PC-3 (cell line): ENCODE results near the gene RNF41. TPM values are rescaled to one million over a fixed set of nuclear protein-coding genes. Genes with fewer than 3 reads are reported as not detected.
A peak's percentile ranks its signal among the peaks of the same experiment; 100 is the strongest.

Experiments used
- ATAC-seq: fragments of 200-7000 bp; cut with Tn5 transposase; 2 replicates; pipeline ENCODE4 v1.9.1; 2020; ENCODE audit warnings: mild to moderate bottlenecking, moderate library complexity
- Bru-seq: library from RNA; stranded (reverse); fragments of 400-500 nt; gene quantifications from one replicate; lab custom pipeline; 2021; lab: Mats Ljungman, UMichigan
- BruChase-seq, 2 experiments: library from RNA; stranded (reverse); fragments of 400-500 nt; gene quantifications; one replicate each; lab custom pipeline; 2021; lab: Mats Ljungman, UMichigan
- BruUV-seq: library from RNA; stranded (reverse); fragments of 400-500 nt; replicated peaks from 2 replicates; lab custom pipeline; 2021; lab: Mats Ljungman, UMichigan
- CTCF ChIA-PET: fragments of 300-600 bp; sonication (Branson Sonifier 250); formaldehyde crosslinking; loops from one replicate; lab custom pipeline; 2022; ENCODE audit warnings: antibody characterized with exemption; lab: Charles Lee
- POLR2A ChIA-PET: fragments of 300-600 bp; sonication (Branson Sonifier 250); formaldehyde crosslinking; loops from one replicate; lab custom pipeline; 2022; ENCODE audit warnings: antibody characterized with exemption; ENCODE audit not compliant: unreplicated experiment; lab: Charles Lee
- DNase-seq: peaks from one replicate; pipeline ENCODE4 v3.0.0-alpha.2; 2015
- H2AFZ ChIP-seq: fragments of 300-600 bp; sonication (generic); 2 replicates; pipeline ENCODE4 v1.6.0; 2016; ENCODE audit warnings: antibody characterized with exemption, low read length
- H3F3A ChIP-seq: fragments of 300-600 bp; sonication (generic); one replicate; pipeline ENCODE4 v1.6.0; 2017; ENCODE audit warnings: antibody characterized with exemption, low read length, control low read depth, mild to moderate bottlenecking; ENCODE audit not compliant: unreplicated experiment
- H3K27ac ChIP-seq: fragments of 300-600 bp; sonication (generic); 2 replicates; pipeline ENCODE4 v1.5.1; 2016; ENCODE audit warnings: mild to moderate bottlenecking, low read length
- H3K27me3 ChIP-seq: fragments of 300-600 bp; sonication (generic); 2 replicates; pipeline ENCODE4 v1.6.1; 2016; ENCODE audit warnings: low read length, mixed read lengths
- H3K36me3 ChIP-seq: fragments of 300-600 bp; sonication (generic); 2 replicates; pipeline ENCODE4 v1.6.1; 2016; ENCODE audit warnings: low read depth, mixed run types, low read length, mixed read lengths
- H3K4me1 ChIP-seq: fragments of 300-600 bp; sonication (generic); 2 replicates; pipeline ENCODE4 v1.5.1; 2016; ENCODE audit warnings: low read length; ENCODE audit not compliant: insufficient read depth
- H3K4me2 ChIP-seq: fragments of 300-600 bp; sonication (generic); 2 replicates; pipeline ENCODE4 v1.6.0; 2016; ENCODE audit warnings: low read length
- H3K4me3 ChIP-seq: fragments of 300-600 bp; sonication (generic); 2 replicates; pipeline ENCODE4 v1.5.1; 2016; ENCODE audit warnings: mild to moderate bottlenecking, low read length, mixed read lengths
- H3K79me2 ChIP-seq: fragments of 300-600 bp; sonication (generic); 2 replicates; pipeline ENCODE4 v1.6.1; 2017; ENCODE audit warnings: low read length, mixed read lengths
- H3K9ac ChIP-seq: fragments of 300-600 bp; sonication (generic); 2 replicates; pipeline ENCODE4 v1.6.0; 2016; ENCODE audit warnings: mild to moderate bottlenecking, low read length
- H3K9me2 ChIP-seq: fragments of 300-600 bp; sonication (generic); replicated peaks from 2 replicates; pipeline ENCODE4 v1.6.1; 2016; ENCODE audit warnings: mixed run types, low read length, mixed read lengths
- H3K9me3 ChIP-seq: fragments of 300-600 bp; sonication (generic); 2 replicates; pipeline ENCODE4 v1.6.1; 2016; ENCODE audit warnings: low read length, mixed read lengths
- H4K20me1 ChIP-seq: fragments of 300-600 bp; sonication (generic); 2 replicates; pipeline ENCODE4 v1.6.1; 2016; ENCODE audit warnings: low read length, mixed read lengths
- EZH2 ChIP-seq: fragments of 300-600 bp; sonication (generic); IDR thresholded peaks from one replicate; pipeline ENCODE4 v1.6.1; 2017; ENCODE audit warnings: antibody characterized with exemption, mild to moderate bottlenecking, low read length; ENCODE audit not compliant: unreplicated experiment
- EZH2phosphoT487 ChIP-seq: fragments of 300-600 bp; sonication (generic); IDR thresholded peaks from 2 replicates; pipeline ENCODE4 v1.6.1; 2018; ENCODE audit warnings: mild to moderate bottlenecking, antibody characterized with exemption, low read length, borderline replicate concordance
- intact Hi-C: fragments of 100-400 bp; cut with micrococcal nuclease; formaldehyde crosslinking; loops from 2 replicates; pipeline ENCODE4 v1.9.0; 2023
- long read RNA-seq: library from polyadenylated mRNA; unstranded; transcript quantifications from one replicate; pipeline ENCODE4 v2.0.0, GENCODE V29; 2021; ENCODE audit not compliant: unreplicated experiment
- total RNA-seq: library from RNA; depleted of rRNA; stranded (reverse); fragments of >200 nt; gene quantifications from 2 replicates; pipeline ENCODE4 v1.2.3, GENCODE V29; 2014; rRNA removed
- TF ChIP-seq, protein P1 (sequence below): fragments of 300-600 bp; sonication (generic); conservative IDR thresholded peaks from 2 replicates; pipeline ENCODE4 v1.5.1; 2017; ENCODE audit warnings: antibody characterized with exemption, low read depth, mild to moderate bottlenecking, low read length

Gene RNF41
- total RNA-seq = 43.9 and 52.1 TPM in 2 replicates
- percentile 74 among the genes with signal in this experiment for Bru-seq, nascent RNA
- percentile 92 among the genes with signal in this experiment for BruChase-seq, experiment 1, labeled RNA remaining after a 6-hour chase
- percentile 88 among the genes with signal in this experiment for BruChase-seq, experiment 2, labeled RNA remaining after a 2-hour chase
- long read RNA-seq, full-length matches to known transcripts = 67 of 100 reads
- long read RNA-seq, partial matches to known transcripts = 6 of 100 reads
- long read RNA-seq, other reads (novel, unspliced or antisense) = 27 of 100 reads

- intact Hi-C loops = loop anchor here (5.0 kb wide), 1 partner anchor 45 kb away; the partner anchor contains the start of gene COQ10A
- H3K27ac ChIP-seq = peak within 1 kb of the TSS; percentile 81
- no peaks in the 10 kb centered on the region for H3K36me3 ChIP-seq
- ATAC-seq = peak; percentile 71
- H3K9ac ChIP-seq = peak within 1 kb of the TSS; percentile 82
- no peaks in the 10 kb centered on the region for H4K20me1 ChIP-seq
- H3K27me3 ChIP-seq = no peaks in the 10 kb centered on the region
- no peaks in the 10 kb centered on the region for H3K9me2 ChIP-seq
- peak within 1 kb of the TSS; percentile 89 for H2AFZ ChIP-seq
- H3K4me2 ChIP-seq = peak within 1 kb of the TSS; percentile 94
- POLR2A ChIA-PET = interaction anchor here (0.5 to 1.3 kb wide), 4 partner anchors 94 to 227 kb away, joined by 3 to 17 read pairs (median 7); partner anchors contain the start of genes ESYT1, PA2G4 and TIMELESS
- TSS peak; percentile 41 for BruUV-seq
- H3K4me3 ChIP-seq = peak within 1 kb of the TSS; percentile 90
- no peaks in the 10 kb centered on the region for H3F3A ChIP-seq
- peaks cover 22% of the 10 kb centered on the region for H3K4me1 ChIP-seq
- peak; percentile 96 for DNase-seq
- H3K79me2 ChIP-seq = peaks cover 35% of the 10 kb centered on the region
- TF ChIP-seq, protein P1, sequence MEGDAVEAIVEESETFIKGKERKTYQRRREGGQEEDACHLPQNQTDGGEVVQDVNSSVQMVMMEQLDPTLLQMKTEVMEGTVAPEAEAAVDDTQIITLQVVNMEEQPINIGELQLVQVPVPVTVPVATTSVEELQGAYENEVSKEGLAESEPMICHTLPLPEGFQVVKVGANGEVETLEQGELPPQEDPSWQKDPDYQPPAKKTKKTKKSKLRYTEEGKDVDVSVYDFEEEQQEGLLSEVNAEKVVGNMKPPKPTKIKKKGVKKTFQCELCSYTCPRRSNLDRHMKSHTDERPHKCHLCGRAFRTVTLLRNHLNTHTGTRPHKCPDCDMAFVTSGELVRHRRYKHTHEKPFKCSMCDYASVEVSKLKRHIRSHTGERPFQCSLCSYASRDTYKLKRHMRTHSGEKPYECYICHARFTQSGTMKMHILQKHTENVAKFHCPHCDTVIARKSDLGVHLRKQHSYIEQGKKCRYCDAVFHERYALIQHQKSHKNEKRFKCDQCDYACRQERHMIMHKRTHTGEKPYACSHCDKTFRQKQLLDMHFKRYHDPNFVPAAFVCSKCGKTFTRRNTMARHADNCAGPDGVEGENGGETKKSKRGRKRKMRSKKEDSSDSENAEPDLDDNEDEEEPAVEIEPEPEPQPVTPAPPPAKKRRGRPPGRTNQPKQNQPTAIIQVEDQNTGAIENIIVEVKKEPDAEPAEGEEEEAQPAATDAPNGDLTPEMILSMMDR = no peak
- TF ChIP-seq EZH2 (no peak), EZH2phosphoT487 (no peak)
- no peaks in the 10 kb centered on the region for H3K9me3 ChIP-seq
- CTCF ChIA-PET = interaction anchor here (0.5 to 1.6 kb wide), 8 partner anchors 15 to 1897 kb away, joined by 3 to 9 read pairs (median 5); partner anchors contain the start of genes COPZ1 and SMARCC2
These were observed at the start of gene RNF41 for GRCh38 chr12:56221757-56222530. TSS of gene RNF41 (minus strand) at chr12:56221922. CDS start at chr12:56214047, 7,875 bp downstream.

DNA sequence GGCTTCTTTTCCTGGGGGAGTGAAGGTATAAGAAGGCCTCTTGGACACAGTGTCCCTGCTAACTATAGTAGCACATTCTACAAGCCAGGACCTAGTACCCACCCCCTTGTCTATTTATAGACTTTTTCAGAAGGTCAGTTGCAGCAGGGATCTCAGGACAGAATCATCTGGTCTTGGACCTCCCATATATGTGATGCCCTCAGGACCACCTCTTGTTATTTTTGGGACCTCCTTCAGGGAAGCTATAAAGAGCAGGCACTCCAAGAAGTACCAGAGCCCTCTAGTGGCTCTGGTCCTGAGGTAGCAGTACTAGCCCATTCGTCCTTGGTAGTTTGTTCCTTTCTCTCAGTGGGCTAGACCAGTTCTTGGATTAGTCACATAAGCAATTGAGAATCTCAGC is 49.3 kb upstream of the RNF41 start:
- POLR2A ChIA-PET = interaction anchor here (0.6 kb wide), 1 partner anchor 99 kb away, joined by 3 read pairs; no protein-coding TSS in a partner anchor
- no peak overlapping the region for H3K4me3 ChIP-seq

More for the DNA sequence above, 49.3 kb upstream of the RNF41 start:
- ATAC-seq = peak; percentile 18; the same call in 1 of the 2 replicates
- Histone ChIP-seq H3K4me2 (no peak overlapping the region), H3K27ac (no peak overlapping the region), H2AFZ (no peak overlapping the region), H3K9me2 (no peaks in the 10 kb centered on the region), H3K27me3 (no peaks in the 10 kb centered on the region), H3K9ac (no peak overlapping the region), H3K4me1 (no peaks in the 10 kb centered on the region), H3K36me3 (peaks cover 39% of the 10 kb centered on the region), H3K79me2 (no peaks in the 10 kb centered on the region), H4K20me1 (no peaks in the 10 kb centered on the region), H3F3A (no peaks in the 10 kb centered on the region), H3K9me3 (no peaks in the 10 kb centered on the region)
- DNase-seq = peak; percentile 49
- CTCF ChIA-PET = no interaction called here
- BruUV-seq = no TSS peak
- TF ChIP-seq, protein P1 = peak; percentile 67
- TF ChIP-seq EZH2phosphoT487 (no peak), EZH2 (no peak)
- intact Hi-C loops = no loop called here
